PFSK-1 (cell line): Measurements from ENCODE around the gene CACNA1I.

Experiments used
- FOXP2 ChIP-seq: optimal IDR thresholded peaks from 2 replicates; pipeline ENCODE3; 2011; ENCODE audit warnings: borderline replicate concordance, control low read depth, inconsistent platforms; ENCODE audit not compliant: insufficient read depth; ENCODE audit errors: extremely low read length, extremely low read depth
- POLR2AphosphoS5 ChIP-seq: IDR thresholded peaks from 2 replicates; pipeline ENCODE4 v1.6.1; 2012; ENCODE audit warnings: low read depth, mild to moderate bottlenecking, control low read depth, low read length, moderate library complexity
- REST ChIP-seq, 2 experiments: IDR thresholded peaks; 2 replicates each; pipeline versions ENCODE4 v1.6.1 to v1.8.0; 2011 to 2012; ENCODE audit warnings: low read depth in 2 of 2, low read length in 2 of 2, control low read depth in 1 of 2, inconsistent platforms in 1 of 2, mild to moderate bottlenecking in 1 of 2, moderate library complexity in 1 of 2; ENCODE audit not compliant: insufficient read depth in 1 of 2
- SIN3A ChIP-seq: IDR thresholded peaks from 2 replicates; pipeline ENCODE4 v1.6.1; 2012; ENCODE audit warnings: mild to moderate bottlenecking, low read length, moderate library complexity, borderline replicate concordance; ENCODE audit not compliant: insufficient read depth
- TAF1 ChIP-seq: IDR thresholded peaks from 2 replicates; pipeline ENCODE4 v1.6.1; 2012; ENCODE audit warnings: low read length, control low read depth, borderline replicate concordance; ENCODE audit not compliant: insufficient read depth

CACNA1I gene

GRCh38 chr22:39545386-39546365, 24.9 kb upstream of the CACNA1I start:
- no peak for TF ChIP-seq FOXP2
- TF ChIP-seq TAF1, result no peak
- peak; percentile 98 to 100 for TF ChIP-seq REST (IDR thresholded peaks at IDR 0.05; ENCODE audit: insufficient read depth in 1 of 2, low read depth in 2 of 2, low read length in 2 of 2)
- TF ChIP-seq POLR2AphosphoS5, result no peak
- peak; percentile 76; the same call in 1 of the 2 replicates for TF ChIP-seq SIN3A

- no peak for TF ChIP-seq SIN3A
- no peak for TF ChIP-seq FOXP2
- no peak for TF ChIP-seq POLR2AphosphoS5
- peak in 1 of 2 experiments; percentile 65; a peak in 2 of 4 replicates for TF ChIP-seq REST (IDR thresholded peaks at IDR 0.05; ENCODE audit: insufficient read depth in 1 of 2, low read depth in 2 of 2, low read length in 2 of 2)
- TF ChIP-seq TAF1, result no peak
Measured at GRCh38 chr22:39546889-39547586, 23.5 kb upstream of the CACNA1I start.

GRCh38 chr22:39547587-39547947, 23.0 kb upstream of the CACNA1I start:
- TF ChIP-seq FOXP2 (no peak), POLR2AphosphoS5 (no peak), TAF1 (no peak)

- TF ChIP-seq POLR2AphosphoS5 (no peak), REST (IDR thresholded peaks at IDR 0.05; ENCODE audit: insufficient read depth in 1 of 2, low read depth in 2 of 2, low read length in 2 of 2) (no peak), SIN3A (no peak), TAF1 (no peak), FOXP2 (no peak)
Measured at GRCh38 chr22:39553429-39553828, 17.1 kb upstream of the CACNA1I start.

- TF ChIP-seq TAF1 (no peak), POLR2AphosphoS5 (no peak), SIN3A (no peak), FOXP2 (no peak), REST (IDR thresholded peaks at IDR 0.05; ENCODE audit: insufficient read depth in 1 of 2, low read depth in 2 of 2, low read length in 2 of 2) (no peak)
Measured at GRCh38 chr22:39554151-39554550, 16.4 kb upstream of the CACNA1I start.
